Right lobe of liver (tissue), 6 donors: ENCODE results near the gene IL6R. TPM values are rescaled to one million over a fixed set of nuclear protein-coding genes. Genes with fewer than 3 reads are reported as not detected.
A peak's percentile ranks its signal among the peaks of the same experiment; 100 is the strongest.

Source experiments
- ATAC-seq, 4 donors: fragments of 200-7000 bp; cut with Tn5 transposase; one replicate each; pipeline ENCODE4 v1.9.1; 2020; ENCODE audit warnings: mild to moderate bottlenecking in 4 of 4, moderate library complexity in 4 of 4
- DNase-seq, 3 donors: peaks; one replicate each; pipeline ENCODE4 v3.0.0-alpha.2; 2020
- H3K27ac ChIP-seq, 3 donors: fragments of 200-600 bp; one replicate each; pipeline ENCODE4 v1.8.0; 2022
- H3K27me3 ChIP-seq, 2 donors: fragments of 200-600 bp; one replicate each; pipeline ENCODE4 v1.8.0; 2022
- H3K36me3 ChIP-seq, 4 donors: fragments of 200-600 bp; sonication (generic) in 1 of 4; one replicate each; pipeline versions ENCODE4 v1.5.1 to v1.8.0; 2017 to 2022; ENCODE audit warnings: control low read depth in 1 of 4
- H3K4me1 ChIP-seq, 4 donors: fragments of 200-600 bp; sonication (generic) in 1 of 4; one replicate each; pipeline versions ENCODE4 v1.5.1 to v1.8.0; 2017 to 2022; ENCODE audit warnings: control low read depth in 1 of 4
- H3K4me3 ChIP-seq, 3 donors: fragments of 200-600 bp; one replicate each; pipeline ENCODE4 v1.8.0; 2022
- H3K9me3 ChIP-seq, 4 donors: fragments of 200-600 bp; sonication (generic) in 1 of 4; one replicate each; pipeline versions ENCODE4 v1.5.1 to v1.8.0; 2017 to 2022; ENCODE audit warnings: control low read depth in 1 of 4
- CTCF ChIP-seq, 4 donors: fragments of 200-600 bp in 3 of 4; fragments of 450-650 bp in 1 of 4; IDR thresholded peaks; one replicate each; pipeline versions ENCODE4 v1.5.1 to v1.8.0; 2016 to 2022; ENCODE audit warnings: antibody characterized with exemption in 4 of 4, mild to moderate bottlenecking in 2 of 4
- POLR2A ChIP-seq: fragments of 450-650 bp; IDR thresholded peaks from one replicate; pipeline ENCODE4 v1.6.1; 2017; ENCODE audit warnings: antibody characterized with exemption, mild to moderate bottlenecking
- WGBS: methylation state at CpG from one replicate; pipeline ENCODE4 v1.1.6; 2018; ENCODE audit warnings: low coverage, low lambda C conversion rate; ENCODE audit not compliant: insufficient coverage; ENCODE audit errors: missing lambda C conversion rate; 5-methylcytosine and 5-hydroxymethylcytosine counted together
- intact Hi-C, 2 donors: fragments of 100-400 bp; cut with DNase I; formaldehyde crosslinking; loops; one replicate each; pipeline versions ENCODE4 v1.11.2 to v1.14.1; 2022
- total RNA-seq, 6 experiments: library from RNA; depleted of rRNA in 2 of 6; stranded (reverse); fragments of >200 nt in 2 of 6; fragmentation: NEBNext Ultra II Directional in 3 of 6; extraction: Animal tissue kit (Norgen Biotek cat#: 25700) in 3 of 6; gene quantifications; one replicate each; pipeline versions ENCODE4 v1.1.0 to v1.2.4, GENCODE V29; 2016 to 2023
- donor health status: DM: no; HTN: yes; CAD: no.
- donor health status: DM: no; HTN: no; CAD: no.
- donor health status: DM: no; HTN: no; CAD: no.
- donor health status: DM: no; HTN: yes; CAD: no.
- donor health status: DM: no; HTN: yes; CAD: no.

IL6R gene
- total RNA-seq, 6 experiments from 2014 or later = 32.2 to 145 (median 68.2) TPM

GRCh38 chr1:154431586-154432373 is 26.6 kb downstream of the IL6R start:
- Histone ChIP-seq H3K36me3 (peaks cover 0 to 84% (median 47%) of the 10 kb centered on the region in 4 donors), H3K27ac (no peak overlapping the region), H3K4me3 (no peak overlapping the region), H3K9me3 (no peaks in the 10 kb centered on the region), H3K4me1 (peaks cover 0 to 32% (median 8%) of the 10 kb centered on the region in 4 donors), H3K27me3 (no peaks in the 10 kb centered on the region)
- intact Hi-C loops = no loop called here
- 44% methylated on average over 8 of the region's 10 CpGs for WGBS
- ATAC-seq (peak in 1 of 4 donors; percentile 44), DNase-seq (no peak)
- TF ChIP-seq POLR2A (no peak), CTCF (IDR thresholded peaks at IDR 0.05) (no peak)

GRCh38 chr1:154433161-154433764 is 28.1 kb downstream of the IL6R start:
- TF ChIP-seq CTCF (IDR thresholded peaks at IDR 0.05) (no peak), POLR2A (no peak)
- Histone ChIP-seq H3K27me3 (no peaks in the 10 kb centered on the region), H3K36me3 (peaks cover 0 to 98% (median 53%) of the 10 kb centered on the region in 4 donors), H3K27ac (peak overlapping the region in 2 of 3 donors; percentile 6 to 12), H3K4me1 (peaks cover 0 to 23% (median 7%) of the 10 kb centered on the region in 4 donors), H3K4me3 (no peak overlapping the region), H3K9me3 (no peaks in the 10 kb centered on the region)
- DNase-seq (no peak), ATAC-seq (peak; percentile 1 to 11 (median 8))
- intact Hi-C loops = no loop called here
- 66% methylated on average over 3 of the region's 9 CpGs for WGBS

GRCh38 chr1:154434346-154435085 is 29.4 kb downstream of the IL6R start:
- H3K4me1 ChIP-seq = peaks cover 0 to 31% (median 11%) of the 10 kb centered on the region in 4 donors
- peak overlapping the region in 1 of 3 donors; percentile 4 for H3K27ac ChIP-seq
- WGBS = 71% methylated on average over 4 of the region's 18 CpGs
- H3K27me3 ChIP-seq = no peaks in the 10 kb centered on the region
- no peak overlapping the region for H3K4me3 ChIP-seq
- DNase-seq = no peak
- peak in 1 of 4 donors; percentile 18 for ATAC-seq
- no peak for TF ChIP-seq POLR2A
- no peak for TF ChIP-seq CTCF (IDR thresholded peaks at IDR 0.05)
- H3K9me3 ChIP-seq = no peaks in the 10 kb centered on the region
- peaks cover 0 to 88% (median 48%) of the 10 kb centered on the region in 4 donors for H3K36me3 ChIP-seq
- intact Hi-C loops = no loop called here

GRCh38 chr1:154435599-154436200 is 30.6 kb downstream of the IL6R start:
- TF ChIP-seq POLR2A (no peak), CTCF (IDR thresholded peaks at IDR 0.05) (no peak)
- ATAC-seq (peak in 2 of 4 donors; percentile 1 to 21), DNase-seq (no peak)
- H3K27ac ChIP-seq = no peak overlapping the region
- H3K4me1 ChIP-seq = peaks cover 0 to 35% (median 11%) of the 10 kb centered on the region in 4 donors
- 77% methylated on average over 3 of the region's 15 CpGs for WGBS
- intact Hi-C loops = no loop called here
- peaks cover 0 to 85% (median 46%) of the 10 kb centered on the region in 4 donors for H3K36me3 ChIP-seq
- H3K9me3 ChIP-seq = no peaks in the 10 kb centered on the region
- H3K4me3 ChIP-seq = no peak overlapping the region
- no peaks in the 10 kb centered on the region for H3K27me3 ChIP-seq
